ENCODE measurements around the gene SGSH. TPM values are rescaled to one million over a fixed set of nuclear protein-coding genes. Genes with fewer than 3 reads are reported as not detected.
"Not testable (repeated sequence)": the region's sequence is repeated elsewhere in the genome, so short reads cannot be mapped to it uniquely, and the experiment has no call there.

SGSH gene
- total RNA-seq, 1 experiment from 2014 or later = 20.4 TPM

DNA sequence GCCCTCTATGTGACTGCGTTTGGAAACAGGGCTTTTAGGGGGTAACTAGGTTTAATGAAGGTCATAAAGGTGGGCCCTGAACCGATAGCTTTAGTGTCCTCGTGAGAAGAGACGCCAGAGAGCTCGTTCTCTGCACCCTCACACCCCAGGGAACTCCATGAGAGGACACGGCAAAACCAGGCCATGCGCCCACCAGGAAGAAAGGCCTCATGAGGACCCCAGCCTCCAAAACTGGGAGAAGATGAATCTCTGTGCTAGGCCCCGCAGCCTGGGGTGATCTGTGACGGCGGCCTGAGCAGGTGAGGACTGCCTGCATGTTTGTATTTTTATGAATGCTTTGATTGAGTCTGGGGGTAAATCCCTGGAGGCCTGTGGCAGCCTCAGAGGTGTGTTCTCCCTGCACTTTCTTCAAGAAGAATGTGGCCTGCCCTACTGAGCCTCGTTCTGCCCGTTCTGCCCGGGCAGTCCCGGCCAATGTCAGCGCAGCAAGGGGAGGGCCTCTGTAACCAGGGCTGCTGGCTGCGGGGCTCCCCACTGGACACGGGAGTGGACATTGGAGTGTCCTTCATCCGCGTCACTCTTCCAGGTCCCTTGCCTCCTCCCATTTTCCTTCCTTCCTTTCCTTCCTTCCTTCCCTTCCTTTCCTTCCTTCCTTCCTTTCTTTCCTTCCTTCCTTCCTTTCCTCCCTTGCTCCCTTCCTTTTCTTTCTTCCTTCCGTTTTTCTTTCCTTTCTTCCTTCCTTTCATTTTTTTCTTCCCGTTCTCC, 33.7 kb upstream of the SGSH start:
- DNase-seq (ENCODE audit: low read depth) = no peak

DNA sequence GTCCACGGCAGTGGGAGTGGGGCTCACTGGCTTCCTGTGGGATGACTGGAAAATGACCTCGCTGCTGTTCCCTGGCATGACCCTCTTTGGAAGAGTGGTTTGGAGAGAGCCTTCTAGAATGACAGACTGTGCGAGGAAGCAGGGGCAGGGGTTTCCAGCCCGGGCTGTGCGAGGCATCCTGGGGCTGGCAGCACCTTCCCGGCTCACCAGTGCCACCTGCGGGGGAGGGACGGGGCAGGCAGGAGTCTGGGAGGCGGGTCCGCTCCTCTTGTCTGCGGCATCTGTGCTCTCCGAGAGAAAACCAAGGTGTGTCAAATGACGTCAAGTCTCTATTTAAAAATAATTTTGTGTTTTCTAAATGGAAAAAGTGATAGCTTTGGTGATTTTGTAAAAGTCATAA, 32.7 kb upstream of the SGSH start:
- DNase-seq (ENCODE audit: low read depth) = no peak

DNA sequence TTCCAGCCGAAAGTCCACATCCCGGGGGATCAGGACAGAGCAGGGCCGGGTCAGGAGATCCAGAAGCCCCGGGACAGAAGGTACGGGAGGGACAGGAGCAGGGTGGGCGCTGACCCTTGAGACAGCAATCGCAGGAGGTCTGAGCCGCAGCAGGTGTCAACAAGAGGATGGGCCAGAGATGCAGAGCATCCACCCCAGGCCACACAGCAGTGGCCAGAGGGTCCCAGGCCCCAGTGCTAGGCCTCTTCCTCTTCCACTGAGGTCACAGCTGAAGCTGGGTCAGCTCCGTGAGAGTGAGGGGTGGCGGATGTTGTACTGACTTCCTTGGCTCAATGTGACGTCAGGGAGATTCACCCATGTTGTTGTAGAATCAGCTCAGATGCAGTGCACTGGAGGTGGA, 31.8 kb upstream of the SGSH start:
- no peak for DNase-seq (ENCODE audit: low read depth)

DNA sequence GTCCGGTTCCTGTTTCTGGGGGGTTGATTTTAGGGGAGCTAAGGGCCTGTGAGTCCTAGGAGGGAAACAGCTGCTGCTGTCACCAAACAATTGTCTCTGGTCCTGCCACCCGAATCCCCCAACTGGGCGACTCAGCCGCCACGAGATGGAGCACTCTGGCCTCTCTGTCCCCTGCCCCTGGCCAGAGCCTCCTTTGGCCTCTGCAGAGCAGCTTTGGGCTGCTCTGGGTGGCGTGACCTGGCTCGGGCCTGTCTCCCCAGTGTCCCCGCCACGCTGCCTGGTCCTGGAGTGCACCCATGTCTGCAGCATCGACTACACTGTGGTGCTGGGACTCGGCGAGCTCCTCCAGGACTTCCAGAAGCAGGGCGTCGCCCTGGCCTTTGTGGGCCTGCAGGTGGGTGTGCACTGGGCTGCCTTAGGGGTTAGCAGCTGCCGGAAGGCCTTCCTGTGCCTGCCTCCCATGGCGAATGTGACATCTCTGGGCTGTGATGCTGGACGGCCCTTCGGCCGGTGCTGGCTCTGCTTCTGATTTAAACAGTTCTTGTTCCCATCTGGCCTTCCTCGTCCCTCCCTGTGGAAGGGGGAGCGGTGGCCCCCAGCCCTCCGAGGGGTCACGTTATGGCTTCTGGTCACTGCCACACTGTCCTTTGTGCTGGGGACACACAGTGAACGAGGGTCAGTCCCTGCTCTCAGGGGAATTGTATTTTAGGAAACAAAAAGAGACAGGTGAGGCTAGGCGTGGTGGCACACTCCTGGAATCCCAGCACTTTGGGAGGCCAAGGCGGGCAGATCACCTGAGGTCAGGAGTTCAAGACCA, 29.0 kb upstream of the SGSH start:
- DNase-seq (ENCODE audit: low read depth) = no peak

DNA sequence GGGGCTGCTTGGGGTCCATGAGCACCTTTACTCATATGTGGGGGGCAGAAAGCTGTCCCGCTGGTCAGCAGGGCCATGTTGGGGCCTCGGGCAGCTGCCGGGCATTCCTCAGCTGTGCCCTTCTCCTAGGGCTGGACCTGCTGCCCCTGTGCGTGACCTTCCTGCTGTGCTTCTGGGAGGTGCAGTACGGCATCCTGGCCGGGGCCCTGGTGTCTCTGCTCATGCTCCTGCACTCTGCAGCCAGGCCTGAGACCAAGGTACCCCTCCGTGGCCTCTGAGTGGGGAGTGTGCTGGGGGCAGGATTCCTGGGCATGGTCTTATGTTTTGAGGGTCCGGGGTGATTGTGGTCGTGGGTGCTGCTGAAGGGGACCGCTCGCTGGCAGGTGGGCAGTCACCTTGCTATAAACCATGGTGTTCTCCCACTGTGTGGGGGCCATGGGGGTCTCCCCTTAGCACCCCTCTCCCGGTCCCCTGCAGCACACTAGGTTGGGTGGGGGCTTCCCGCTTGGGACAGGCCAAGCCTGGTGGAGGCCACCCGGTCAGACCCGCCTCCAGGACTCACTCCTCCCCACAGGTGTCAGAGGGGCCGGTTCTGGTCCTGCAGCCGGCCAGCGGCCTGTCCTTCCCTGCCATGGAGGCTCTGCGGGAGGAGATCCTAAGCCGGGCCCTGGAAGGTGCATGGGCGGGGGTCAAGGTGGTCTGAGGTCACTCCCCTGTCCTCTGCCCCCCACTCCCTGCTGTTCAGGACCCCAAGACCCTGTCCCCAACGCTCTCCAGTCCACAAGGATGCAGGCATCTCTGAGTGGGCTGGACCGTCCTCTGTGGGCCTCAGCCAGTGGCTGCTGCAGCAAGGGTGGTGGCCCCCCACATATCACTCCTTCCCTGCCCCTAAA, 28.1 kb upstream of the SGSH start:
- no peak for DNase-seq (ENCODE audit: low read depth)

DNA sequence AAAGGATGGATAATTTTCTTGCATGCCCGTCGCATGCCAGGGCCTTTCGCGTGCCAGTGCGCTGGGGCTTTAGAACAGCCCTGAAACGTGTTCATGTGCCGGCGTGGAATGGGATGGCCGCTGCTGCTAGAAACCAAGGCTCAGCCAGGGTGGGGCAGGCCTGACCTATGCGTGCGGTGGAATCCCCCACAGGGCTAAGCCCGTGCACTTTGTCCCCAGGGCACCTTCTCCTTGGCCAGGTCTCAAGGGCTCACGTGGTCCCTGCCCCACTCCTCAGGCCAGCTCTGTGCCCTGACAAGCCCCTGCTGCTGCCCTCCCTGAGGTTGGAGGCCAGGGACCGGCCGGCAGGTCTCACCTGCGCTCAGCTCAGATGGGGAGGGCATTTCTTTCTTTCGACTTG, 27.4 kb upstream of the SGSH start:
- no peak for DNase-seq (ENCODE audit: low read depth)

DNA sequence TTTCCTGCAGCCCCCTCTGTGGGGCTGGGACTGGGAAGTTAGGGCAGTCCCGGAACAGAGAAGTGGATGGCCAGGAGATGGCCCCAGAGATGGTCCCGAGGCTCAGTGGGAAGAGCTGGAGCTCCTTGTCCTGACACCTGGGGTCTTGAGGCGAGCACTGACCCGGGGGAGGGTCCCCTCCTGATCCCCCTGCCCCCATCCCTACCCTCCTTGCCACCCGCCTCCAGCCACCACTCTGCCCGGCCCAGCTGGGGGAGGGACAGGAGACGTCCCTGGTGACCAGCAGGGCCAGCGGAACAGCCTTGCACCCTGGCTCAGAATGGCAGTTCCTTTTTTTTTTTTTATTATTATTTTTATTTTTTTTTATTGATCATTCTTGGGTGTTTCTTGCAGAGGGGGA, 26.6 kb upstream of the SGSH start:
- no peak for DNase-seq (ENCODE audit: low read depth)

DNA sequence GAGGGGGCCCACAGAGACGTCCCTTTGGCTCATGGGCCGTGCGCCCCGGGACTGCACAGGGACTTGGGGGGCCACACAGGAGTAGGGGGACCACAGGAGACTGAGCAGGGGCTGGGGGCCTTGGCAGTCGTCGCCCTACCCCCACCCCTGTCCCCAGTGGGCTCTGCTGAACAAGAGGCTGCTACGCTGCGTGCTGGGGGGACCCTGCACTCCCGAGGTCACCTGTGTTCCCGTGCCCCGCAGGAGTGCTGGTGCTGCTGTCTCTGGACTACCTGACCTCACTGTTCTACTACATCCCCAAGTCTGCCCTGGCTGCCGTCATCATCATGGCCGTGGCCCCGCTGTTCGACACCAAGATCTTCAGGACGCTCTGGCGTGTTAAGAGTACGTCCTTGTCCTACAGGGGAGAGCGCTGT, 26.1 kb upstream of the SGSH start:
- no peak for DNase-seq (ENCODE audit: low read depth)

DNA sequence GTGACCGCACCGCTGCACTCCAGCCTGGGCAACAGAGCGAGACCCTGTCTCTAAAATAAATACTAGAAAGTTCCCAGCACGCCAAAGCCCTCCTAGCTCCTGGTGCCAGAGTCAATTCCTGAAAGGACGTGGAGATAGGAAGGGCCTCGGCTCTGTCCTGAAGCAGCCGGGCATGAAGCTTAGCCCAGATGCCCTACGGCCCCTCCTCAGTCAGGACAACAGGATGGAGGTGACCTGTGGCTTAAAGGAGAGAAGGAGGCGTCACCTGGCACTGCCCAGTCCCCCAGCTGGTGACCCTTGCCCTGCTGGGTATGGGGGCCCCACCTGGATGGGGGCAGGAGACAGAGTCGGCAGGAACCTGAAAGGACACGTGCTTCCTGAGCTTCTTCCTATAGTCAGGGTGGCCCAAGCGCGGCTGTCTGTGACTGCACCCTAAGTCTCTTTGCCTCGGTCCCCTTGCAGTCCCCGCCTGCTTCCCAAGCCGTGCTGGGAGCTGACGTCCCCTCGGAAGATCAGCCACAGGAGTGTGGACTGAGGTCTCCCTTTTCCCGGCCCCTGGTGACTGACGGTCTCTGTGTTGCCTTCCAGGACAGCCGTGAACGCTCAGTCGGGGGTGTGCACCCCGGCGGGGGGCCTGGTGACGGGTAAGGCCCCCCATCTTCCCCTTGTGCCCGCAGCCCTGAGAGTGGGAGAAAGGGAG, 25.6 kb upstream of the SGSH start:
- DNase-seq (ENCODE audit: low read depth) = no peak

DNA sequence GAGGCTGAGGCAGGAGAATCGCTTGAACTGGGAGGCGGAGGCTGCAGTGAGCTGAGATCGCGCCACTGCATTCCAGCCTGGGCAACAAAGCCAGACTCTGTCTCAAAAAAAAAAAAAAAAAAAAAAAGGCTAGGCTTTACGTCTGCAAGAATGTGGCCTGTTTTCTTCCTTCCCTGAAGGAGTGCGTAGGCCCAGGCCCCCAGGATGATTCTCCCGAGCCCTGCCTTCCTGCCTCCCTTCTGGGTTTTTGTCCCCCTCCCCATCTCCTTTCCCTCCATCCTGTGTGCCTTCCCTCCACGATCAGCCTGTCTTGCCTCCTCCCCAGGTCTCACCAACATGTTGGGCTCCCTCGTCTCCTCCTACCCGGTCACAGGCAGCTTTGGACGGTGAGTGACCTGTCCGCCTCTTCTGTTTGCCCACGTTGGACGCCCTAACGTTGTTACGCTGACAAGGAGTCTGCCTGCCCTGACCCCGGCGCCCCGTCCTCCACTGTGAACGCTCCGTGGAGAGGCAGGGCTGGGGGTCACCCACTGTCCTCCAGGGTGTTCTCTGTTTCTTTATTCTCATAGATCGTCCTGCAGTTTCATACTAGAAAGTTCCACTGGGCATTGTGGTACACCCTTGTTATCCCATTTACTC, 24.9 kb upstream of the SGSH start:
- DNase-seq (ENCODE audit: low read depth) = no peak

DNA sequence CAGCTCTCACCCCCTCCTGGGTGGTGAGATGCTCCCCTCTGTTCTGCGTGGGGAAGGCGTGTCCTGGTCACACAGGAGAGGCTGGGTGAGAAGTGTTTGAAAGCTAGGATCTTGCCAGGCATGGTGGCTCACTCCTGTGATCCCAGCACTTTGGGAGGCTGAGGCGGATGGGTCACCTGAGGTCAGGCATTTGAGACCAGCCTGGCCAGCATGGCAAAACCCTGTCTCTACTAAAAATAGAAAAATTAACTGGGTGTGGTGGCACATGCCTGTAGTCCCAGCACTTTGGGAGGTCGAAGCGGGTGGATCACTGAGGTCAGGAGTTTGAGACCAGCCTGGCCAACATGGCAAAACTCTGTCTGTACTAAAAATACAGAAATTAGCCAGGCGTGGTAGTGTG, 24.3 kb upstream of the SGSH start:
- DNase-seq (ENCODE audit: low read depth) = not testable (repeated sequence)

DNA sequence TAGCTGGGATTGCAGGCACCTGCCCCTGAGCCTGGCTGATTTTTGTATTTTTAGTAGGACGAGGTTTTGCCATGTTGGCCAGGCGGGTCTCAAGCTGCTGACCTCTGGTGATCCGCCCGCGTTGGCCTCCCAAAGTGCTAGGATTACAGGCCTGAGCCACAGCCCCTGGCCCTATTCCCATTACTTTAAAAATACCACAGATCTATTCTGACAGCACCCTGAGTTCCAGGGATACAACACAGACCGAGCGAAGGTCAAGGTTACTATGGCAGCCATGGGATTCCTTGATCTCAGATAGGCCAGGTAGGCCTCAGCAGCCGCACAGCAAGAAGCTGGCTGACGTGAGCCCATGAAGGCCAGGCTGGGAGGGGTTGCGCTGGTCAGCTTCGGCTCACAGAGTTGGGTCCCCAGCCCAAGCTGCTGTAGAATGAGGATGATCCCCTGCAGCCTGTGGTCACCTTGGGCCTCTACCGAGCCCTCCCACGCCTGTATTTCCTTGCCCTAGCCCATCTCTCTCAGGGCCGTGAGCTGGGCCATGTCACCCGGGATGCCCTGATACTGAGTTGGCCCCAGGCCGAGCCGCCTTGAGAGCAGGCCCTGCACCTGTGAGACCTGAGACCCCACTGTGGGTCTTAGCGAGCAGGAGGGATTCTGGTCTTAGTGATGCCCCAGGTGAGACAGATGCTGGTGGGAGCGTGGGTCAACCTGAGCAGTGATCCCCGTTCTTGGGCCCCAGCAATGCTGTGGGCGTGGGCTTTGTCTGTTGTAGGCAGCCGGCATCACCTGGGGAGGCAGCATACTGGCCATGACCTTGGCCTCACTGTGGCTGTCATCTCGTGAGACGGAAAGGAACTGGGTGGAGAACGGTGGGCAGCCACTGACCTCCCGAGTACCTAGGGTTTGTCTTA, 23.6 kb upstream of the SGSH start:
- DNase-seq (ENCODE audit: low read depth) = no peak

DNA sequence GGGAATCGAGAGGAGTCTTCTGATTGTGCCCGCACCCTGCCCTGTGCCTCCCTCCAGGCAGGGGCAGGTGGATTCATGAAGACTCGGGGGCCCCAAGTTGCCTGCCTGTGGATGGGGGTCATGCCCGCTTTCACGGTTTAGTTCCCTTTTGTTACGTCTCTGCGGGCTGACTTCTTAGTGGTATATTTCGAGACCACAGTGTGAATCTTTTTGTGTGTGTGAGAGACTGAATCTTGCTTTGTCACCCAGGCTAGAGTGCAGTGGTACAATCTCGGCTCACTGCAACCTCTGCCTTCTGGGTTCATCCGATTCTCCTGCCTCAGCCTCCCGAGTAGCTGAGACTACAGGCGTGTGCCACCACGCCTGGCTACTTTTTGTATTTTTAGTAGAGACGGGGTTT, 22.4 kb upstream of the SGSH start:
- no peak for DNase-seq (ENCODE audit: low read depth)

DNA sequence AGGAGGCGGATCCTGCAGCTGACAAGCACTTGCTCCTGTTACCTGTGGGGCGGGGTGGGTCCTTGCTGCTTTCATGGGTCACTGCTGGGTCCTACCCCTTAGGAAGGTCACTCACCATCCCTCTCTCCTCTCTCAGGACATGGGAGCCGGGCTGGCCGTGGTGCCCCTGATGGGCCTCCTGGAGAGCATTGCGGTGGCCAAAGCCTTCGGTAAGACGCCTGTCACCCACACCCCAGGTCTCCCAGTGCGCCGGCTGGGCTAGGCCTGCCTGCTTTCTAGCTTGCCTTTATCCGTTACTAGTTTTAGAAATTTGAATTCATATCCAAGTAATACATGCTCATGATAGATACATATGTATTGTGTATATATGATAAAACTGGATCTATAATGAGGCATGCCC, 17.3 kb upstream of the SGSH start:
- no peak for DNase-seq (ENCODE audit: low read depth)

DNA sequence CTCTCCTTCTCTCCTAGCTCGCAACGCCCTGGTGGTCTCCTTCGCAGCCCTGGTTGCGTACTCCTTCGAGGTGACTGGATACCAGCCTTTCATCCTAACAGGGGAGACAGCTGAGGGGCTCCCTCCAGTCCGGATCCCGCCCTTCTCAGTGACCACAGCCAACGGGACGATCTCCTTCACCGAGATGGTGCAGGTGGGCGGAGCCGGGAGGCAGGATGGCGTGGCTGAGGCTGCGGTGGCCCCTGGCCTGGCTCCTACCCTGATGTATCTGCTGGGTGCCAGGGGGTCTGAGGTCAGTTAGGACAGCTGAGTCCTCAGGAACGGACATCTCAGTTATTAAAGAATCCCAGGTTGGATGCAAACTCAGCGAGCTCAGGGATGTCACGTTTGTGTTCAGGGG, 16.8 kb upstream of the SGSH start:
- DNase-seq (ENCODE audit: low read depth) = no peak

DNA sequence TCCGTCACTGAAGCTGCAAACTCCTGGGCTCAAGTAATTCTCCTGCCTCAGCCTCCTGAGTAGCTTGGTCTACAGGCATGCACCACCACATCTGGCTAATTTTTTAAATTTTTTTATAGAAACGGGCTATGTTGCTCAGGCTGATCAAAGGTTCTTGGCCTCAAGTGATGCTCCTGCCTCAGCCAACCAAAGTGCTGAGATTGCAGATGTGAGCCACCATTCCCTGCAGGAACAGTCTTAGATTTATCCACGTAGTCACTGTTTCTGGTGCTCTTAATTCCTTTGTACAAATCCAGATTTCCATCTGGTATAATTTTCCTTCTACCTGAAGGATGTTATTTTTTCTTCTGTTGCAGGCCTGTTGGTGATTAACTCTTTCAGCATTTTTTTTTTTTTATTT, 13.1 kb upstream of the SGSH start:
- no peak for DNase-seq (ENCODE audit: low read depth)

DNA sequence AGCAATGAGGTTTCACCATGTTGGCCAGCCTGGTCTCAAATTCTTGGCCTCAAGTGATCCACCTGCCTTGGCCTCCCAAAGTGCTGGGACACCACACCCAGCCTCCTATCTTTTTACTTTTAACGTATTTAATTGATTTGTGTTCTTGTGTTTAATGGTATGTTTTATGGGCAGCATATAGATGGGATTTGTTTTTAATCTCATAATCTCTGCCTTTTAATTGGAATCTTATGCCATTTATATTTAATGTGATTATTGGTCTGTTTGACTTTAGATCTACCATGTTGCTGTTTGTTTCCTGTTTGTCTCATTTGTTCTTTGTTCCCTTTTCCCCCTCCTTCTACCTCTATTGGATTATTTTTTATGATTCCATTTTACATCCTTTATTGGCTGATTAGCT, 12.3 kb upstream of the SGSH start:
- DNase-seq (ENCODE audit: low read depth) = no peak

DNA sequence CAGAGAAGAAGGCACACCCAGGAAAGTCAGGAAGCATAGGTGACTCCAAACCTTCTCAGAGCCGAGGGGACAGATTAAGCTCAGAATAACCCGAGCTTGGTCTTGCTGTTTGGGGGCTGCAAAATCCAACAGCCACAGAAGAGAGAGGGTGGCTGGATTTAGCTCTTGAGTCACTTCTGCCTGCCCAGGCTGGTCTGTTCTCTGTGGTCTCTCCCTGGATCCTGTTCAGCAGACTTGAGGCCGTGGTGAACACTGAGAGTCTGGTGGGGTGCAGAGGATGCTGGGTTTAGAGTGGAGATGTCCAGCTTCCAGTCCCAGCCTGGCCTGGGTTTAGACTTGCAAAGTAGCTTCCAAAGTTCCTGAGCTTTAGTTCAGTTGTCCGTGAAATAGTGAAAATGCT, 8.9 kb upstream of the SGSH start:
- no peak for DNase-seq (ENCODE audit: low read depth)

DNA sequence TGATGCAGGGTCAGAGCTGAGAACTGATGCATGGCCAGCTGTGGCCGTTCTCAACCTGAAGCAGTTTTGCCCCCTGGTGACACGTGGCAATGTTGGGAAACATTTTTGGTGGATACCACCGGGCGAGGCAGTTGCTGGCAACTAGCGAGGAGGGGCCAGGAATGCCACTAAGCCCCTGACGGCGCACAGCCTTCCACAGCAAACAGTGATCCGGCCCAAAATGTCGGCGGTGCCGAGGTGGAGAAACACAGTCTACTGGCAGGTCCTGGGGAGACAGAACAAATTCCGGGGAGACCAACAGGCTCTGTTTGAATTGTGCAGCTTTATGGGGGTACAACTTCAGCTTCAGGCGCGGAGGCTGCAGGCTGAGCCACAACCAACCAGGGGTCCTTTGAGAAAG, 8.3 kb upstream of the SGSH start:
- DNase-seq (ENCODE audit: low read depth) = no peak

DNA sequence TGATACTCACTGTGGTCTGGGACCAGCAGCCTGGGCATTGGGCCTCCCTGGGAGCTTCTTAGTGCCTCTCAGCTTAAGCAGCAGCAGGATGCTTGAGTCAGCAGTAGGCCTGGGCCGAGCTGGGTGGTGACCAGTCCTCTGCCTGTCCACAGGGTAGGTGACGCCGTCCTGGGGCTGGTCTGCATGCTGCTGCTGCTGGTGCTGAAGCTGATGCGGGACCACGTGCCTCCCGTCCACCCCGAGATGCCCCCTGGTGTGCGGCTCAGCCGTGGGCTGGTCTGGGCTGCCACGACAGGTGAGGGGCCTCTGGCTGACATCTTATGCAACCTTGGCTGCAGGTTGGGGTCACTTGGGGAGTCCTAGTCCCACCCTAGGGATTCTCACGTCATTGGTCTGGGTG, 7.5 kb upstream of the SGSH start:
- no peak for DNase-seq (ENCODE audit: low read depth)

Data from LHCN-M2 (cell line).